HepG2 (cell line): ENCODE data around the gene HEBP1. TPM values are rescaled to one million over a fixed set of nuclear protein-coding genes. Genes with fewer than 3 reads are reported as not detected.

Source experiments
- ATAC-seq: fragments of 200-7000 bp; cut with Tn5 transposase; 3 replicates; pipeline ENCODE4 v1.9.1; 2020; ENCODE audit warnings: mild to moderate bottlenecking, moderate library complexity
- BruUV-seq: library from RNA; stranded (reverse); fragments of 400-500 nt; replicated peaks from 2 replicates; lab custom pipeline; 2021; lab: Mats Ljungman, UMichigan
- CTCF ChIA-PET: fragments of 300-600 bp; formaldehyde crosslinking; extraction: SDS; loops from one replicate; lab custom pipeline; 2021; ENCODE audit warnings: low total read pairs, inconsistent platforms, low intra/inter-chr PET ratio; lab: Yijun Ruan, JAX
- POLR2A ChIA-PET: fragments of 350-600 bp; sonication (Branson Sonifier 250); formaldehyde crosslinking; loops from one replicate; lab custom pipeline; 2020; ENCODE audit warnings: antibody characterized with exemption, inconsistent platforms; lab: Yijun Ruan, JAX
- DNase-seq: peaks from one replicate; pipeline ENCODE4 v3.0.0-alpha.2; 2015; ENCODE audit warnings: low spot score
- FAIRE-seq: peaks from 3 replicates; lab custom pipeline; 2011; peaks lifted over from hg19 to GRCh38; lab: Jason Lieb, UNC
- H2AFZ ChIP-seq: one replicate; pipeline ENCODE4 v1.6.1; 2011; ENCODE audit warnings: low read length, inconsistent platforms
- H3K27ac ChIP-seq: fragments of 300-600 bp; 3 replicates; pipeline ENCODE4 v1.8.0; 2011; ENCODE audit warnings: mixed run types, mild to moderate bottlenecking, mixed read lengths, low read length, inconsistent platforms; ENCODE audit not compliant: insufficient read depth; ENCODE audit errors: extremely low read length
- H3K27me3 ChIP-seq, 2 experiments: fragments of 200-600 bp in 1 of 2; 2 replicates in 1 of 2; 3 replicates in 1 of 2; pipeline versions ENCODE4 v1.6.0 to v1.8.0; 2011; ENCODE audit warnings: low read length in 2 of 2, mild to moderate bottlenecking in 2 of 2, moderate library complexity in 2 of 2, inconsistent platforms in 1 of 2; ENCODE audit not compliant: insufficient read depth in 2 of 2, control insufficient read depth in 1 of 2
- H3K36me3 ChIP-seq, 2 experiments: fragments of 200-600 bp in 1 of 2; replicated peaks in 1 of 2; 2 replicates in 1 of 2; 3 replicates in 1 of 2; pipeline versions ENCODE4 v1.5.1 to v1.8.0; 2011; ENCODE audit warnings: low read length in 2 of 2, inconsistent platforms in 1 of 2; ENCODE audit not compliant: insufficient read depth in 2 of 2, control insufficient read depth in 1 of 2
- H3K4me1 ChIP-seq: 2 replicates; pipeline ENCODE4 v1.5.1; 2012; ENCODE audit warnings: low read length, inconsistent platforms; ENCODE audit not compliant: insufficient read depth
- H3K4me2 ChIP-seq: 2 replicates; pipeline ENCODE4 v1.6.0; 2011; ENCODE audit warnings: low read depth, low read length, inconsistent platforms
- H3K4me3 ChIP-seq, 3 experiments: fragments of 200-600 bp in 1 of 3; sonication (generic), shearing (Covaris generic) in 1 of 3; replicated peaks in 1 of 3; 2 replicates each; pipeline ENCODE4 v1.5.1; 2011 to 2016; ENCODE audit warnings: low read length in 3 of 3, inconsistent platforms in 2 of 3, low read depth in 2 of 3, mild to moderate bottlenecking in 2 of 3, control low read depth in 1 of 3, mixed read lengths in 1 of 3; ENCODE audit not compliant: insufficient read depth in 1 of 3
- H3K79me2 ChIP-seq: one replicate; pipeline ENCODE4 v1.6.1; 2011; ENCODE audit warnings: low read length, inconsistent platforms; ENCODE audit not compliant: insufficient read depth
- H3K9ac ChIP-seq: 2 replicates; pipeline ENCODE4 v1.6.0; 2011; ENCODE audit warnings: mild to moderate bottlenecking, low read depth, low read length, inconsistent platforms; ENCODE audit not compliant: insufficient read depth
- H3K9me3 ChIP-seq: 2 replicates; pipeline ENCODE4 v1.5.1; 2012; ENCODE audit warnings: mild to moderate bottlenecking, low read length
- H4K20me1 ChIP-seq: 2 replicates; pipeline ENCODE4 v1.6.0; 2011; ENCODE audit warnings: inconsistent platforms, mild to moderate bottlenecking, low read length, moderate library complexity; ENCODE audit not compliant: insufficient read depth
- CENPX ChIP-seq: sonication (generic); formaldehyde crosslinking; IDR thresholded peaks from 2 replicates; pipeline ENCODE4 v1.9.0; 2021; ENCODE audit warnings: mild to moderate bottlenecking, missing genetic modification reagents, moderate library complexity
- ELF3 ChIP-seq: IDR thresholded peaks from 2 replicates; pipeline ENCODE4 v1.6.1; 2016; ENCODE audit warnings: missing genetic modification reagents, missing compliant biosample characterization
- EZH2 ChIP-seq: conservative IDR thresholded peaks from 2 replicates; pipeline ENCODE4 v1.6.1; 2012; ENCODE audit warnings: mild to moderate bottlenecking, low read depth, low read length, moderate library complexity
- HCFC1 ChIP-seq: fragments of 150-350 bp; IDR thresholded peaks from 2 replicates; pipeline ENCODE4 v1.6.1; 2014; ENCODE audit warnings: low read depth, low read length
- HIVEP1 ChIP-seq: sonication (generic); formaldehyde crosslinking; IDR thresholded peaks from 2 replicates; pipeline ENCODE4 v1.4.0; 2020; ENCODE audit warnings: mild to moderate bottlenecking, missing genetic modification reagents
- HNRNPUL1 ChIP-seq: fragments of 200-400 bp; formaldehyde crosslinking; IDR thresholded peaks from 2 replicates; pipeline ENCODE4 v1.6.1; 2017; ENCODE audit warnings: low read depth, mild to moderate bottlenecking, low read length, moderate library complexity
- PHF20 ChIP-seq: sonication (generic); formaldehyde crosslinking; IDR thresholded peaks from 2 replicates; pipeline ENCODE4 v1.5.0; 2020; ENCODE audit warnings: mild to moderate bottlenecking, missing genetic modification reagents
- PHF21A ChIP-seq: sonication (generic); formaldehyde crosslinking; IDR thresholded peaks from 2 replicates; pipeline ENCODE4 v1.5.0; 2020; ENCODE audit warnings: mild to moderate bottlenecking, missing genetic modification reagents
- SMC3 ChIP-seq: IDR thresholded peaks from 2 replicates; pipeline ENCODE4 v1.6.1; 2011; ENCODE audit warnings: low read length, improper control_type of control experiment
- SP140L ChIP-seq: sonication (generic); formaldehyde crosslinking; IDR thresholded peaks from 2 replicates; pipeline ENCODE4 v1.4.0; 2020; ENCODE audit warnings: missing genetic modification reagents, borderline replicate concordance
- SSRP1 ChIP-seq: IDR thresholded peaks from 2 replicates; pipeline ENCODE4 v1.6.1; 2016; ENCODE audit warnings: control low read depth
- XRCC5 ChIP-seq: fragments of 200-400 bp; formaldehyde crosslinking; optimal IDR thresholded peaks from 2 replicates; pipeline ENCODE3; 2017; ENCODE audit warnings: mild to moderate bottlenecking, low read length
- ZBTB1 ChIP-seq: sonication (generic); formaldehyde crosslinking; IDR thresholded peaks from 2 replicates; pipeline ENCODE4 v1.4.0; 2020; ENCODE audit warnings: missing genetic modification reagents, borderline replicate concordance
- ZNF501 ChIP-seq: sonication (generic); formaldehyde crosslinking; IDR thresholded peaks from 2 replicates; pipeline ENCODE4 v1.5.1; 2020; ENCODE audit warnings: mild to moderate bottlenecking, moderate library complexity, missing genetic modification reagents
- ZNF550 ChIP-seq: sonication (generic); formaldehyde crosslinking; IDR thresholded peaks from 2 replicates; pipeline ENCODE4 v1.4.0; 2020; ENCODE audit warnings: mild to moderate bottlenecking, missing genetic modification reagents, borderline replicate concordance
- ZNF605 ChIP-seq: sonication (generic); formaldehyde crosslinking; IDR thresholded peaks from 2 replicates; pipeline ENCODE4 v1.8.0; 2022; ENCODE audit warnings: mild to moderate bottlenecking, missing genetic modification reagents
- WGBS: methylation state at CpG from one replicate; pipeline ENCODE4 v1.1.6; 2017; ENCODE audit warnings: low lambda C conversion rate; 5-methylcytosine and 5-hydroxymethylcytosine counted together
- in situ Hi-C: cut with HindIII; loops from 2 replicates; pipeline ENCODE4 v1.10.0; 2017; ENCODE audit warnings: low pct_unique_long_range_greater_than_20kb; ENCODE audit not compliant: extremely low pct_ligation_motif_present
- intact Hi-C: fragments of 100-400 bp; cut with micrococcal nuclease; formaldehyde crosslinking; loops from one replicate; pipeline ENCODE4 v1.10.0; 2022; ENCODE audit not compliant: unreplicated experiment
- polyA plus RNA-seq, 8 experiments: library from polyadenylated mRNA; depleted of rRNA in 3 of 8; stranded (reverse) in 7 of 8; unstranded in 1 of 8; fragments of >200 nt; fragmentation: Illumina TruSeq in 4 of 8; extraction: Trizol in 4 of 8; gene quantifications; 2 replicates each; pipeline versions ENCODE4 v1.2.1 to v1.2.3, GENCODE V29; 2011 to 2016; ENCODE audit warnings: low read depth in 4 of 8, missing spikeins in 1 of 8, mixed read lengths in 1 of 8; ENCODE audit not compliant: insufficient read depth in 1 of 8
- total RNA-seq, 5 experiments: library from RNA; depleted of rRNA; stranded (reverse); fragments of >200 nt; fragmentation: Illumina TruSeq; extraction: Trizol; gene quantifications; 2 replicates each; pipeline ENCODE4 v1.2.3, GENCODE V29; 2016; ENCODE audit warnings: low read depth in 1 of 5
- TF ChIP-seq, protein P1 (sequence below): sonication (generic); formaldehyde crosslinking; IDR thresholded peaks from 2 replicates; pipeline ENCODE4 v1.5.0; 2020; ENCODE audit warnings: mild to moderate bottlenecking, missing genetic modification reagents, moderate library complexity
- TF ChIP-seq, protein P2 (sequence below): sonication (generic); formaldehyde crosslinking; IDR thresholded peaks from 2 replicates; pipeline ENCODE4 v1.4.0; 2020; ENCODE audit warnings: missing genetic modification reagents
- TF ChIP-seq, protein P3 (sequence below): sonication (generic); formaldehyde crosslinking; IDR thresholded peaks from 2 replicates; pipeline ENCODE4 v1.4.0; 2020; ENCODE audit warnings: missing genetic modification reagents

The HEBP1 gene
- total and polyA plus RNA-seq, 2 of the 13 experiments (the other 11 are each of a cell fraction or from before 2014, with no cell fraction given): 7.8 to 9.4 TPM

DNA sequence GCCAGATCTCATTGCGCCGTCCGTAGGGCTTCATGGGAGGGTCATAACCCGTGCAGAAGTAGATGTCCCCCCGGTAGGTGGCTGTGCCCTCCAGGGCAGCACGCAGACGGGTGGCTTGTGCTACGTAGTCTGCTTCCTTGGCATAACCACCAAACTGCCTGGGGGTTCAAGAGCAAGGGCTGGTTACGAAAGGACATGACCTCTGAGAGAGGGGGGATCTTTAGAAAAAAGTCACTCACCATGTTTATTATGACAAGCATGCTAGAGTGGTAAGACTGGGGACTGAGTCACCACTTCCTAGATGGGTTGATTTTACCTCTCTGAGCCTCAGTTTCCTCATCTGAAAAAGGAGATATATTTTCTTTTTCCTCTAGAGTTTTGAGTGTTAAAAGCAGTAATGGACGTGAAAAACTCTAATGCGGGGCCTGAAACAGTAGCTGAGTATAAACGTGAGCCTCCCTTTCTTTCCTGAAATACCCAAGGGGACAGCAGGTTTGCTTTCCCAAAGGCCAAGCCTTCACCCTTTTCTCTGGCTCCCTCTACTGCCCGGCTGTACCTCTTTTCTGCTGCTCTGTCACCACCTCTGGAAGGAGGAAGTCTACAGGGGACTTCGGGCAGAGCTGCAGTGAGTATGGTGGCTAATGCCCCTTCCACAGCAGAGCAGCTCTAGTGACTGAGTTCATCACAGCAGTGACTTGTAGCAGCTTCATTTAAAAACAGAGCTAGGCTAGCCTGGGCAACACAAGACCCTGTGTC, 24.6 kb downstream of the HEBP1 start:
- ATAC-seq (peak; percentile 90), FAIRE-seq (peak; percentile 54), DNase-seq (peak; percentile 41)
- 0 out of 2 replicates have a peak, but pooled peaks cover 4% of the 10 kb centered on the region for H4K20me1 ChIP-seq
- no peaks in the 10 kb centered on the region for H3K79me2 ChIP-seq
- H3K9ac ChIP-seq: no peak overlapping the region
- no peaks in the 10 kb centered on the region for H3K4me1 ChIP-seq
- intact Hi-C loops (loop anchor here (1.0 to 5.0 kb wide), 2 partner anchors 59 to 138 kb away; no protein-coding TSS in a partner anchor), in situ Hi-C loops (no loop called here)
- H3K27me3 ChIP-seq: no peaks in the 10 kb centered on the region
- H3K27ac ChIP-seq: no peak overlapping the region
- 89% methylated on average over 14 of the region's 14 CpGs for WGBS
- ChIA-PET CTCF (interaction anchor here (2.7 kb wide), 1 partner anchor 59 kb away, joined by 16 read pairs; no protein-coding TSS in a partner anchor), POLR2A (no interaction called here)
- H2AFZ ChIP-seq: no peak overlapping the region
- no peak overlapping the region for H3K4me3 ChIP-seq
- BruUV-seq: no TSS peak
- H3K9me3 ChIP-seq: no peaks in the 10 kb centered on the region; the same call in 1 of the 2 replicates
- H3K4me2 ChIP-seq: no peak overlapping the region
- peaks cover 9 to 44% of the 10 kb centered on the region in 2 experiments for H3K36me3 ChIP-seq
- TF ChIP-seq SSRP1 (CRISPR knock-in tag): no peak
- 0 out of 2 replicates have a peak, but pooled peaks have one; percentile 36 for TF ChIP-seq ELF3 (CRISPR knock-in tag)
- no peak for TF ChIP-seq SP140L (CRISPR knock-in tag)
- TF ChIP-seq HNRNPUL1: no peak
- no peak for TF ChIP-seq ZBTB1 (CRISPR knock-in tag)
- TF ChIP-seq PHF20 (CRISPR knock-in tag): no peak
- TF ChIP-seq ZNF550 (CRISPR knock-in tag): no peak
- TF ChIP-seq, protein P1, sequence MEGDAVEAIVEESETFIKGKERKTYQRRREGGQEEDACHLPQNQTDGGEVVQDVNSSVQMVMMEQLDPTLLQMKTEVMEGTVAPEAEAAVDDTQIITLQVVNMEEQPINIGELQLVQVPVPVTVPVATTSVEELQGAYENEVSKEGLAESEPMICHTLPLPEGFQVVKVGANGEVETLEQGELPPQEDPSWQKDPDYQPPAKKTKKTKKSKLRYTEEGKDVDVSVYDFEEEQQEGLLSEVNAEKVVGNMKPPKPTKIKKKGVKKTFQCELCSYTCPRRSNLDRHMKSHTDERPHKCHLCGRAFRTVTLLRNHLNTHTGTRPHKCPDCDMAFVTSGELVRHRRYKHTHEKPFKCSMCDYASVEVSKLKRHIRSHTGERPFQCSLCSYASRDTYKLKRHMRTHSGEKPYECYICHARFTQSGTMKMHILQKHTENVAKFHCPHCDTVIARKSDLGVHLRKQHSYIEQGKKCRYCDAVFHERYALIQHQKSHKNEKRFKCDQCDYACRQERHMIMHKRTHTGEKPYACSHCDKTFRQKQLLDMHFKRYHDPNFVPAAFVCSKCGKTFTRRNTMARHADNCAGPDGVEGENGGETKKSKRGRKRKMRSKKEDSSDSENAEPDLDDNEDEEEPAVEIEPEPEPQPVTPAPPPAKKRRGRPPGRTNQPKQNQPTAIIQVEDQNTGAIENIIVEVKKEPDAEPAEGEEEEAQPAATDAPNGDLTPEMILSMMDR (CRISPR knock-in tag): peak; percentile 75
- TF ChIP-seq ZNF605 (CRISPR knock-in tag): 0 out of 2 replicates have a peak, but pooled peaks have one; percentile 40
- no peak for TF ChIP-seq HCFC1
- peak; percentile 51; the same call in 1 of the 2 replicates for TF ChIP-seq SMC3
- TF ChIP-seq CENPX: no peak
- TF ChIP-seq EZH2: no peak
- TF ChIP-seq, protein P2, sequence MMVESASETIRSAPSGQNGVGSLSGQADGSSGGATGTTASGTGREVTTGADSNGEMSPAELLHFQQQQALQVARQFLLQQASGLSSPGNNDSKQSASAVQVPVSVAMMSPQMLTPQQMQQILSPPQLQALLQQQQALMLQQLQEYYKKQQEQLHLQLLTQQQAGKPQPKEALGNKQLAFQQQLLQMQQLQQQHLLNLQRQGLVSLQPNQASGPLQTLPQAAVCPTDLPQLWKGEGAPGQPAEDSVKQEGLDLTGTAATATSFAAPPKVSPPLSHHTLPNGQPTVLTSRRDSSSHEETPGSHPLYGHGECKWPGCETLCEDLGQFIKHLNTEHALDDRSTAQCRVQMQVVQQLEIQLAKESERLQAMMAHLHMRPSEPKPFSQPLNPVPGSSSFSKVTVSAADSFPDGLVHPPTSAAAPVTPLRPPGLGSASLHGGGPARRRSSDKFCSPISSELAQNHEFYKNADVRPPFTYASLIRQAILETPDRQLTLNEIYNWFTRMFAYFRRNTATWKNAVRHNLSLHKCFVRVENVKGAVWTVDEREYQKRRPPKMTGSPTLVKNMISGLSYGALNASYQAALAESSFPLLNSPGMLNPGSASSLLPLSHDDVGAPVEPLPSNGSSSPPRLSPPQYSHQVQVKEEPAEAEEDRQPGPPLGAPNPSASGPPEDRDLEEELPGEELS (CRISPR knock-in tag): no peak
- TF ChIP-seq ZNF501 (CRISPR knock-in tag): no peak
- TF ChIP-seq, protein P3, sequence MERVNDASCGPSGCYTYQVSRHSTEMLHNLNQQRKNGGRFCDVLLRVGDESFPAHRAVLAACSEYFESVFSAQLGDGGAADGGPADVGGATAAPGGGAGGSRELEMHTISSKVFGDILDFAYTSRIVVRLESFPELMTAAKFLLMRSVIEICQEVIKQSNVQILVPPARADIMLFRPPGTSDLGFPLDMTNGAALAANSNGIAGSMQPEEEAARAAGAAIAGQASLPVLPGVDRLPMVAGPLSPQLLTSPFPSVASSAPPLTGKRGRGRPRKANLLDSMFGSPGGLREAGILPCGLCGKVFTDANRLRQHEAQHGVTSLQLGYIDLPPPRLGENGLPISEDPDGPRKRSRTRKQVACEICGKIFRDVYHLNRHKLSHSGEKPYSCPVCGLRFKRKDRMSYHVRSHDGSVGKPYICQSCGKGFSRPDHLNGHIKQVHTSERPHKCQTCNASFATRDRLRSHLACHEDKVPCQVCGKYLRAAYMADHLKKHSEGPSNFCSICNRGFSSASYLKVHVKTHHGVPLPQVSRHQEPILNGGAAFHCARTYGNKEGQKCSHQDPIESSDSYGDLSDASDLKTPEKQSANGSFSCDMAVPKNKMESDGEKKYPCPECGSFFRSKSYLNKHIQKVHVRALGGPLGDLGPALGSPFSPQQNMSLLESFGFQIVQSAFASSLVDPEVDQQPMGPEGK (CRISPR knock-in tag): no peak
- TF ChIP-seq HIVEP1 (CRISPR knock-in tag): no peak
- TF ChIP-seq XRCC5: peak; percentile 23
- no peak for TF ChIP-seq PHF21A (CRISPR knock-in tag)
